Upper lobe of left lung (tissue), 4 donors: ENCODE data around the gene MRPS18A.

ENCODE experiments used
- POLR2A ChIP-seq, 4 donors: fragments of 450-650 bp; IDR thresholded peaks; one replicate each; pipeline ENCODE4 v1.5.1; 2016 to 2017; ENCODE audit warnings: antibody characterized with exemption in 4 of 4, mild to moderate bottlenecking in 2 of 4
- POLR2AphosphoS5 ChIP-seq, 2 donors: sonication (generic); formaldehyde crosslinking; IDR thresholded peaks; one replicate each; pipeline ENCODE4 v1.5.1; 2017; ENCODE audit warnings: antibody characterized with exemption in 2 of 2
- TF ChIP-seq, protein P1 (sequence below), 6 experiments: fragments of 450-650 bp in 4 of 6; fragments of 200-600 bp in 2 of 6; sonication (generic) in 2 of 6; IDR thresholded peaks; one replicate each; pipeline ENCODE4 v1.5.1; 2016 to 2019; ENCODE audit warnings: antibody characterized with exemption in 6 of 6

DNA sequence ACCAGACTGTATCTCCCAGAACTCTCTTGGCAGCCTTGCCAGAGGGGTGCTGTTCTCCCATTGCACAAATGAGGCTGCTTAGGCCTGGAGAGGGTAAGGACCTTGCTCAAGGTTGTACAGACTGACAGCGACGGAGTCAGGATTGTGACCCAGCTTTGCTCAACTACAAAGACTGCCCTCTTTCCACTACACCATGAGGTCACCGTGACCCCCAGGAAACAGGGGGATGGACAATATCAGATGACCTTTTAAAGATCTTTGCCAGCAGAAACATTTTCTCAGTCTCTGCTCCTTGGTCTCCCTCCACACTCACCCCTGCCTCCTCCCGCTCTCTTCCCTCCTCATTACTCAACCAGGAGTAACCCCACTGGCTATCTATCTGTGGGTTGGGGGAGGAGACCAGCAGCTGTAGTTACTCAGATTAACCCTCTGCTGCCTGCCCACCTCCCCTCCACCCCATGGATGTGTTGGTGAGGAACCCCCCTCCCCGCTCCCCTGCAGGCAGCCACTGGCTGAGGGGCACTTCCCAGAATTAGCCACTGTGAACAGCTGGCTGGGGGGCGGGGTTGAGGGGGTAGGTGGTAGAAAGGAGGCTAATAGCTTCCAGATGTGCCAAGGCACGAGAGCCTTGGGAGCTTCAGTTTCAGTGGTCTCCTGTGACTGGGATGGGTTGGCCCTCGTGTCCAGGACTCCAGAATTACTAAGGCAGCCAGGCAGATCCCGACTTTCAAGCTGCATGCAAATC is 26.9 kb upstream of the MRPS18A start:
- TF ChIP-seq, protein P1, sequence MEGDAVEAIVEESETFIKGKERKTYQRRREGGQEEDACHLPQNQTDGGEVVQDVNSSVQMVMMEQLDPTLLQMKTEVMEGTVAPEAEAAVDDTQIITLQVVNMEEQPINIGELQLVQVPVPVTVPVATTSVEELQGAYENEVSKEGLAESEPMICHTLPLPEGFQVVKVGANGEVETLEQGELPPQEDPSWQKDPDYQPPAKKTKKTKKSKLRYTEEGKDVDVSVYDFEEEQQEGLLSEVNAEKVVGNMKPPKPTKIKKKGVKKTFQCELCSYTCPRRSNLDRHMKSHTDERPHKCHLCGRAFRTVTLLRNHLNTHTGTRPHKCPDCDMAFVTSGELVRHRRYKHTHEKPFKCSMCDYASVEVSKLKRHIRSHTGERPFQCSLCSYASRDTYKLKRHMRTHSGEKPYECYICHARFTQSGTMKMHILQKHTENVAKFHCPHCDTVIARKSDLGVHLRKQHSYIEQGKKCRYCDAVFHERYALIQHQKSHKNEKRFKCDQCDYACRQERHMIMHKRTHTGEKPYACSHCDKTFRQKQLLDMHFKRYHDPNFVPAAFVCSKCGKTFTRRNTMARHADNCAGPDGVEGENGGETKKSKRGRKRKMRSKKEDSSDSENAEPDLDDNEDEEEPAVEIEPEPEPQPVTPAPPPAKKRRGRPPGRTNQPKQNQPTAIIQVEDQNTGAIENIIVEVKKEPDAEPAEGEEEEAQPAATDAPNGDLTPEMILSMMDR (IDR thresholded peaks at IDR 0.05): no peak
- TF ChIP-seq POLR2AphosphoS5 (IDR thresholded peaks at IDR 0.05): no peak
- no peak for TF ChIP-seq POLR2A (IDR thresholded peaks at IDR 0.05)
